Heart right ventricle (tissue), 16 donors: Measurements from ENCODE around the gene NOB1. TPM values are rescaled to one million over a fixed set of nuclear protein-coding genes. Genes with fewer than 3 reads are reported as not detected.

ENCODE experiments used
- ATAC-seq, 8 donors: fragments of 200-7000 bp; cut with Tn5 transposase; one replicate each; pipeline ENCODE4 v1.9.1; 2020; ENCODE audit warnings: mild to moderate bottlenecking in 8 of 8, moderate library complexity in 8 of 8, moderate number of reproducible peaks in 1 of 8
- DNase-seq, 2 donors: peaks; one replicate each; pipeline ENCODE4 v3.0.0-alpha.2; 2020
- H3K27ac ChIP-seq, 10 donors: fragments of 200-600 bp; sonication (generic) in 2 of 10; one replicate each; pipeline versions ENCODE4 v1.5.0 to v1.8.0; 2020 to 2022; ENCODE audit warnings: mild to moderate bottlenecking in 3 of 10
- H3K27me3 ChIP-seq, 7 donors: fragments of 200-600 bp; one replicate each; pipeline ENCODE4 v1.8.0; 2021 to 2022; ENCODE audit warnings: mild to moderate bottlenecking in 2 of 7
- H3K36me3 ChIP-seq, 9 donors: fragments of 200-600 bp; sonication (generic) in 1 of 9; one replicate each; pipeline versions ENCODE4 v1.5.0 to v1.8.0; 2020 to 2022; ENCODE audit warnings: mild to moderate bottlenecking in 2 of 9
- H3K4me1 ChIP-seq, 9 donors: fragments of 200-600 bp; sonication (generic) in 1 of 9; one replicate each; pipeline versions ENCODE4 v1.5.0 to v1.8.0; 2020 to 2022; ENCODE audit warnings: mild to moderate bottlenecking in 4 of 9
- H3K4me3 ChIP-seq, 10 donors: fragments of 200-600 bp; sonication (generic) in 2 of 10; one replicate each; pipeline versions ENCODE4 v1.5.0 to v1.8.0; 2020 to 2022; ENCODE audit warnings: mild to moderate bottlenecking in 7 of 10, moderate library complexity in 2 of 10
- H3K9me3 ChIP-seq, 11 donors: fragments of 200-600 bp in 10 of 11; sonication (generic) in 2 of 11; one replicate each; pipeline versions ENCODE4 v1.5.0 to v1.8.0; 2013 to 2022; ENCODE audit warnings: mild to moderate bottlenecking in 2 of 11, control low read depth in 1 of 11, moderate library complexity in 1 of 11
- WGBS, 2 donors: extraction: QIAGEN DNeasy Blood & Tissue Kit; methylation state at CpG; one replicate each; pipeline ENCODE4 v1.1.7; 2013; ENCODE audit warnings: inconsistent platforms in 1 of 2; 5-methylcytosine and 5-hydroxymethylcytosine counted together
- intact Hi-C, 10 donors: fragments of 100-400 bp; cut with DNase I; formaldehyde crosslinking; loops; one replicate each; pipeline versions ENCODE4 v1.11.1 to v1.14.2; 2022
- polyA plus RNA-seq, 2 donors: library from polyadenylated mRNA; stranded (reverse); fragments of 200-250 nt; gene quantifications; one replicate each; pipeline ENCODE4 v1.2.3, GENCODE V29; 2013
- total RNA-seq, 10 donors: library from RNA; stranded (reverse); fragmentation: NEBNext Ultra II Directional in 3 of 10; extraction: Animal tissue kit (Norgen Biotek cat#: 25700) in 3 of 10; gene quantifications; one replicate each; pipeline versions ENCODE4 v1.2.1 to v1.2.4, GENCODE V29; 2021 to 2023
- TF ChIP-seq, protein P1 (sequence below), 9 donors: fragments of 200-600 bp; sonication (generic) in 2 of 9; IDR thresholded peaks; one replicate each; pipeline versions ENCODE4 v1.5.0 to v1.8.0; 2021 to 2022; ENCODE audit warnings: antibody characterized with exemption in 9 of 9, mild to moderate bottlenecking in 5 of 9, moderate library complexity in 1 of 9
- donor health status: Arrhythmogenic right ventricular cardiomyopathy.
- donor health status: ischemic (EF 13 %, LVEDD 7.1; RV severe dilation, severe dysfunction).
- donor health status: healthy with polysubstance abuse.
- donor health status: DM: no; HTN: yes; CAD: no.
- donor health status: DM: no; HTN: no; CAD: no.
- donor health status: ischemic (EF 25% LVEDD 6.9; RV normal size, moderate dysfunction).
- donor health status: ischemic (EF 25% LVEDD 5.7; RV mildly dilated, moderate dysfunction).
- donor health status: healthy.
- donor health status: DM: yes; HTN: yes; CAD: no.
- donor health status: Ischemic cardiomyopathy.
- donor health status: ischemic (EF 35%, LVEDD 5.7; RV mildly dilated, moderate dysfunction).
- donor health status: nonischemic (EF 11% LVEDD 7.7; RV severe dilation, severe dysfunction).
- donor health status: DM: yes; HTN: yes; CAD: no.
- donor health status: PGD.
- donor health status: ischemic (EF 29% LVEDD 5.4; RV normal size, mild dysfunction).
- donor health status: nonischemic (EF 23%, LVEDD 6.1; RV moderate dilation, normal function).

The NOB1 gene
- total and polyA plus RNA-seq, 12 donors: 5.4 to 23.4 (median 15.6) TPM

DNA sequence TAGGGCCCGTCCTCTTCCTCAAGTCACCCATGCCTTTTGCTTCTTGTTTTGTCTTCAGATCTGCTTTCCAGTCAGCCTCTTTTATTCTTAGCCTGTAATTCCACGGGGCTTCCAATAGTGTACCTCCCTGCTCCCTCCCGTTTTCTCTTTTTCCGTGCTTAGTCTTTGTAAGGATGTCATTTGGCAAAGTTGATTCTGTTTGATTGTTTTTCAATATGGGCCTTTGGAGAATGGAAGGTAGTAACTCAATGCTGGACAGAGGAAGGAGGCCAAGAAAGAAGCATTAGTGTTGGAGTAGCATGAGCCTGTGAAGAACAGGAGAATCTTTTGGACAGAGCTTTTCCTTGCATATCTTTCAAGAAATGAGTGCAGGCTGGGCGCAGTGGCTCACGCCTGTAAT, 13.9 kb upstream of the NOB1 start:
- DNase-seq: no peak
- Histone ChIP-seq H3K27ac (no peak overlapping the region), H3K9me3 (no peaks in the 10 kb centered on the region), H3K4me3 (no peak overlapping the region), H3K27me3 (no peaks in the 10 kb centered on the region), H3K36me3 (no peaks in the 10 kb centered on the region), H3K4me1 (peaks cover 0 to 23% (median 13%) of the 10 kb centered on the region in 9 donors)
- intact Hi-C loops: no loop called here
- WGBS, 2 donors: 67 to 76% methylated on average over 6 of the region's 6 CpGs
- ATAC-seq: no peak
- TF ChIP-seq, protein P1, sequence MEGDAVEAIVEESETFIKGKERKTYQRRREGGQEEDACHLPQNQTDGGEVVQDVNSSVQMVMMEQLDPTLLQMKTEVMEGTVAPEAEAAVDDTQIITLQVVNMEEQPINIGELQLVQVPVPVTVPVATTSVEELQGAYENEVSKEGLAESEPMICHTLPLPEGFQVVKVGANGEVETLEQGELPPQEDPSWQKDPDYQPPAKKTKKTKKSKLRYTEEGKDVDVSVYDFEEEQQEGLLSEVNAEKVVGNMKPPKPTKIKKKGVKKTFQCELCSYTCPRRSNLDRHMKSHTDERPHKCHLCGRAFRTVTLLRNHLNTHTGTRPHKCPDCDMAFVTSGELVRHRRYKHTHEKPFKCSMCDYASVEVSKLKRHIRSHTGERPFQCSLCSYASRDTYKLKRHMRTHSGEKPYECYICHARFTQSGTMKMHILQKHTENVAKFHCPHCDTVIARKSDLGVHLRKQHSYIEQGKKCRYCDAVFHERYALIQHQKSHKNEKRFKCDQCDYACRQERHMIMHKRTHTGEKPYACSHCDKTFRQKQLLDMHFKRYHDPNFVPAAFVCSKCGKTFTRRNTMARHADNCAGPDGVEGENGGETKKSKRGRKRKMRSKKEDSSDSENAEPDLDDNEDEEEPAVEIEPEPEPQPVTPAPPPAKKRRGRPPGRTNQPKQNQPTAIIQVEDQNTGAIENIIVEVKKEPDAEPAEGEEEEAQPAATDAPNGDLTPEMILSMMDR (IDR thresholded peaks at IDR 0.05): no peak

DNA sequence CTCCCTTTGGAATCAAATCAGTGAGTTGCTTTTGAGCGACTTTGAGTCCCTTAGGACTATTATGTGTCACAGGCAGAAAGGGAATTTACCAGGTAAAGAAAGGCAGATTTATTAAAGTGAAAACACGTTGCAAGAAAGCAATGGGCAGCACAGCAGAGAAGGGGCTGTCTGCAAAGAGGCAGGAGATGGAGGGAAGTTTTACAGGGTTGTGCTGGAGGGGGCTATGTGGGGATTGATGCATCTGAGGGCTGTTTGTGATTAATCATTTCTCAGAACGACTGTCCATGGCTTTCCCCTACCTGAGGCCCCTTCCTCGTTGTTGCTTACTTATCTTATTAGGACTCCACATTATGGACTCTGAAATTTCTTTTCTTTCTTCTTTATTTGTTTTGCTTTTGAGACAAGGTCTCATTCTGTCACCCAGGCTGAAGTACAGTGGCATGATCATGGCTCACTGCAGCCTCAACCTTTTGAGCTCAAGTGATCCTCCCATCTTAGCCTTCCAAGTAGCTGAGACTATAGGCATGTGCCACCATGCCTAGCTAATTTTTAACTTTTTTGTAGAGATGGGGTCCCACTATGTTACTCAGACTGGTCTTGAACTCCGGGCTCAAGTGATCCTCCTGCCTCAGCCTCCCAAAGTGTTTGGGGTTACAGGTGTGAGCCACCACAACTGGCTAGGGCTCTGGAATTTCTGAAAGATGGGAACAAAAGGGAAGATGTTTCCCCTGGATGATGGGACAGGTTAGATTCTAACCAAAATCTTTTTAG, 12.9 kb upstream of the NOB1 start:
- TF ChIP-seq, protein P1 (IDR thresholded peaks at IDR 0.05): no peak
- H3K36me3 ChIP-seq: no peaks in the 10 kb centered on the region
- H3K4me3 ChIP-seq: no peak overlapping the region
- WGBS, 2 donors: 91 to 93% methylated on average over 5 of the region's 5 CpGs
- H3K9me3 ChIP-seq: no peaks in the 10 kb centered on the region
- ATAC-seq: no peak
- H3K4me1 ChIP-seq: peaks cover 0 to 25% (median 14%) of the 10 kb centered on the region in 9 donors
- H3K27ac ChIP-seq: no peak overlapping the region
- no peaks in the 10 kb centered on the region for H3K27me3 ChIP-seq
- DNase-seq: no peak
- intact Hi-C loops: no loop called here

DNA sequence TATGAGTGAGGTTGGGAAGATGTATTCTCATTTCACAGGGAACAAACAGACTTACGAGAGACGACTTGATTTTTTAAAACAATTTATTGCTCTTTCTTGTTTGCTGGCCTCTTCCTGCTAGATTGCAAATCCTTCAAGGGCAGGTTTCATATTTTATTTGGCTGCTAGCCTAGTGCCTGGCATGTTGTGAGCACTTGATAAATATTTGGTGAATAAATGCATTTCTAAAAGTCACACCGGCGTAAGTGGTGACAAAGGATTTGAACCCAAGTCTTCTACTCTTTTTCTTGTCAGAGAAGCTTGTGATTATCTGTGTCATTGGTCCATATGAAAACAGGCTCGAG, 8.8 kb upstream of the NOB1 start:
- Histone ChIP-seq H3K36me3 (no peaks in the 10 kb centered on the region), H3K27ac (peak overlapping the region in 5 of 10 donors; percentile 86 to 95 (median 92)), H3K9me3 (no peaks in the 10 kb centered on the region), H3K4me3 (peak overlapping the region in 5 of 10 donors; percentile 82 to 97 (median 92)), H3K4me1 (peaks cover 0 to 25% (median 16%) of the 10 kb centered on the region in 9 donors), H3K27me3 (no peaks in the 10 kb centered on the region)
- no peak for ATAC-seq
- TF ChIP-seq, protein P1 (IDR thresholded peaks at IDR 0.05): no peak
- DNase-seq: no peak
- intact Hi-C loops: no loop called here
- WGBS, 2 donors: 68 to 88% methylated on average over 5 of the region's 5 CpGs

DNA sequence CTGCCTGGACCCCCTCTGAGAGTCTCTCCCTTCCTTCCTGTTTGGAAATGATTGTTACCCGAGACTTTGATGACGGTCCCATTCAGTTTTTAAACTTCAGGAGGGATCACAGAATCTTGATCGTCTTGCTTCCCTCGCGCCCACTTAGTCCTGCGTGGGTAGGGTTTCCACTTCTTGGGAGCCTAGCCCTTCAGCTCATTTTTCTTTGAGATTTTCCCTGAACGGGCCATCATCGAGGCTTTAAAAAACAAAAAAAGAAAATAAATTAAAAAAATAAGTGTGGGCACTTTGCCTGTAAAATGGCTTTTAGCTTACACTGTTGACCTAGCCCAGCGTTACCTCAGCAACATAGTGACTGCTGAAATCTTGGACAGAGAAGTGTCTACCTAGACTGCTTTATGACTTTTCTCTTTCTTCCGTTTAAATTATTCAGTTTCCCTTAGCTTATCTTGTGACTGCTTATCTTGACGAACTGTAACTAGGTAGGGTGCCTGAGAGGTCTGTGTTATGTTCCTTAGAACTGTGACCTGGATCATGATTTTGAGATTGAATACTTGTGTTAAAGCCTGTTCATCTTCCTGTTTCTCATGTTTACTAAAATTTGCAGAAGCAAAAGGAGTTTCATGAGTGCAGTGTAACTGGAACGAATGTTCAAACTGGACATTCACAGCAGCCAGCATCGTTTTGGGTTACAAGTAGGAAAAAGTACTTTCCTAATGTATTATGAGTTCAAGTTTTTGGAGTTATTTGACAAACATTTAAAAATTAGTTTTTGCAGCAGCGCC, 8.3 kb upstream of the NOB1 start:
- no peaks in the 10 kb centered on the region for H3K27me3 ChIP-seq
- no peaks in the 10 kb centered on the region for H3K9me3 ChIP-seq
- intact Hi-C loops: no loop called here
- TF ChIP-seq, protein P1 (IDR thresholded peaks at IDR 0.05): no peak
- no peak for DNase-seq
- peak overlapping the region; percentile 77 to 95 (median 90) for H3K27ac ChIP-seq
- WGBS, 2 donors: 9 to 13% methylated on average over 14 of the region's 14 CpGs
- H3K36me3 ChIP-seq: no peaks in the 10 kb centered on the region
- H3K4me3 ChIP-seq: peak overlapping the region; percentile 70 to 99 (median 90)
- ATAC-seq: peak; percentile 22 to 51 (median 42)
- H3K4me1 ChIP-seq: peaks cover 0 to 25% (median 16%) of the 10 kb centered on the region in 9 donors
